H1 (cell line): ENCODE results near the gene TM9SF1. TPM values are rescaled to one million over a fixed set of nuclear protein-coding genes. Genes with fewer than 3 reads are reported as not detected.

ENCODE experiments used
- CTCF ChIA-PET: fragments of 300-600 bp; sonication (Branson Sonifier 250); formaldehyde crosslinking; loops from one replicate; lab custom pipeline; 2021; ENCODE audit not compliant: partially characterized antibody; lab: Charles Lee
- POLR2A ChIA-PET: fragments of 300-600 bp; sonication (Branson Sonifier 250); formaldehyde crosslinking; loops from one replicate; lab custom pipeline; 2021; ENCODE audit warnings: inconsistent platforms; ENCODE audit not compliant: partially characterized antibody; lab: Charles Lee
- DNase-seq, 2 experiments: peaks; one replicate each; pipeline versions ENCODE4 v3.0.0 to v3.0.0-alpha.2; 2010 to 2022; ENCODE audit warnings: low spot score in 2 of 2, low read depth in 1 of 2, mixed read lengths in 1 of 2
- FAIRE-seq: peaks from 2 replicates; lab custom pipeline; 2011; peaks lifted over from hg19 to GRCh38; lab: Jason Lieb, UNC
- H2AFZ ChIP-seq: 2 replicates; pipeline ENCODE4 v1.8.1; 2012; ENCODE audit warnings: low read length, inconsistent platforms
- H2AK5ac ChIP-seq: 2 replicates; pipeline ENCODE4 v1.6.1; 2013; ENCODE audit warnings: low read depth, low read length
- H2BK120ac ChIP-seq: replicated peaks from 2 replicates; pipeline ENCODE3; 2013; ENCODE audit warnings: low read depth, low read length, inconsistent platforms
- H2BK12ac ChIP-seq: 2 replicates; pipeline ENCODE4 v1.6.1; 2013; ENCODE audit warnings: low read depth, low read length
- H2BK15ac ChIP-seq: 2 replicates; pipeline ENCODE4 v1.6.1; 2013; ENCODE audit warnings: low read length
- H2BK20ac ChIP-seq: 2 replicates; pipeline ENCODE4 v1.6.1; 2013; ENCODE audit warnings: low read length
- H2BK5ac ChIP-seq: 2 replicates; pipeline ENCODE4 v1.6.1; 2013; ENCODE audit warnings: low read depth, low read length
- H3K14ac ChIP-seq: 2 replicates; pipeline ENCODE4 v1.6.1; 2013; ENCODE audit warnings: inconsistent platforms; ENCODE audit not compliant: insufficient read length
- H3K18ac ChIP-seq: 2 replicates; pipeline ENCODE4 v1.6.1; 2013; ENCODE audit warnings: low read length; ENCODE audit errors: extremely low read depth
- H3K23ac ChIP-seq: 2 replicates; pipeline ENCODE4 v1.6.1; 2013; ENCODE audit warnings: inconsistent platforms; ENCODE audit not compliant: insufficient read length
- H3K23me2 ChIP-seq: 2 replicates; pipeline ENCODE4 v1.6.1; 2013; ENCODE audit warnings: low read depth, low read length
- H3K27ac ChIP-seq: 2 replicates; pipeline ENCODE4 v1.6.1; 2011; ENCODE audit warnings: low read depth, low read length, inconsistent platforms
- H3K27me3 ChIP-seq, 4 experiments: replicated peaks in 1 of 4; 1 replicate in 1 of 4; 2 replicates in 3 of 4; pipeline versions ENCODE4 v1.6.1 to v1.8.1; 2011 to 2013; ENCODE audit warnings: low read length in 3 of 4, mild to moderate bottlenecking in 3 of 4, inconsistent platforms in 2 of 4, mixed read lengths in 2 of 4, moderate library complexity in 1 of 4; ENCODE audit not compliant: control insufficient read depth in 3 of 4, insufficient read depth in 3 of 4; ENCODE audit errors: extremely low read depth in 1 of 4
- H3K36me3 ChIP-seq, 4 experiments: 2 replicates each; pipeline versions ENCODE4 v1.6.1 to v1.8.1; 2011 to 2013; ENCODE audit warnings: mild to moderate bottlenecking in 4 of 4, low read length in 3 of 4, moderate library complexity in 2 of 4, control low read depth in 1 of 4, inconsistent platforms in 1 of 4; ENCODE audit not compliant: insufficient read depth in 4 of 4, control insufficient read depth in 2 of 4
- H3K4ac ChIP-seq: replicated peaks from 2 replicates; pipeline ENCODE3; 2013; ENCODE audit warnings: low read length, low read depth, mixed read lengths, inconsistent platforms; ENCODE audit not compliant: insufficient read length
- H3K4me1 ChIP-seq, 4 experiments: replicated peaks in 1 of 4; 1 replicate in 1 of 4; 2 replicates in 3 of 4; pipeline versions ENCODE4 v1.6.1 to v1.8.1; 2011 to 2013; ENCODE audit warnings: low read length in 3 of 4, inconsistent platforms in 2 of 4, mixed read lengths in 1 of 4; ENCODE audit not compliant: insufficient read depth in 4 of 4, control insufficient read depth in 3 of 4
- H3K4me2 ChIP-seq, 2 experiments: 2 replicates each; pipeline versions ENCODE4 v1.6.1 to v1.8.1; 2011 to 2013; ENCODE audit warnings: low read depth in 2 of 2, low read length in 2 of 2, control low read depth in 1 of 2, inconsistent platforms in 1 of 2, mild to moderate bottlenecking in 1 of 2; ENCODE audit not compliant: insufficient read depth in 1 of 2
- H3K4me3 ChIP-seq, 4 experiments: fragments of 200-600, 300-600 bp in 1 of 4; sonication (generic), shearing (Covaris generic), sonication (Bioruptor Twin) in 1 of 4; 2 replicates each; pipeline versions ENCODE4 v1.5.1 to v1.8.1; 2011 to 2016; ENCODE audit warnings: low read length in 4 of 4, low read depth in 3 of 4, control low read depth in 2 of 4, inconsistent platforms in 2 of 4, mild to moderate bottlenecking in 2 of 4, mixed read lengths in 1 of 4, moderate library complexity in 1 of 4; ENCODE audit not compliant: insufficient read depth in 2 of 4; ENCODE audit errors: extremely low read depth in 1 of 4
- H3K56ac ChIP-seq: replicated peaks from 2 replicates; pipeline ENCODE3; 2013; ENCODE audit warnings: low read depth, mild to moderate bottlenecking, mixed read lengths, low read length, inconsistent platforms; ENCODE audit not compliant: insufficient read length
- H3K79me1 ChIP-seq: 2 replicates; pipeline ENCODE4 v1.6.1; 2013; ENCODE audit warnings: low read depth, low read length, control low read depth
- H3K79me2 ChIP-seq, 2 experiments: 2 replicates each; pipeline versions ENCODE4 v1.6.1 to v1.8.1; 2012 to 2013; ENCODE audit warnings: low read length in 2 of 2, mild to moderate bottlenecking in 2 of 2, inconsistent platforms in 1 of 2; ENCODE audit not compliant: insufficient read depth in 2 of 2, control insufficient read depth in 1 of 2
- H3K9ac ChIP-seq, 4 experiments: replicated peaks in 1 of 4; 1 replicate in 1 of 4; 2 replicates in 3 of 4; pipeline versions ENCODE4 v1.6.1 to v1.8.1; 2011 to 2013; ENCODE audit warnings: low read depth in 3 of 4, low read length in 3 of 4, control low read depth in 2 of 4, mild to moderate bottlenecking in 2 of 4, moderate library complexity in 2 of 4, inconsistent platforms in 1 of 4; ENCODE audit errors: extremely low read depth in 1 of 4
- H3K9me3 ChIP-seq, 2 experiments: 2 replicates each; pipeline versions ENCODE4 v1.6.1 to v1.8.1; 2012 to 2013; ENCODE audit warnings: mild to moderate bottlenecking in 2 of 2, moderate library complexity in 2 of 2, control low read depth in 1 of 2, inconsistent platforms in 1 of 2, low read depth in 1 of 2, low read length in 1 of 2, mixed read lengths in 1 of 2; ENCODE audit not compliant: insufficient read depth in 2 of 2
- H4K20me1 ChIP-seq, 2 experiments: replicated peaks in 1 of 2; 2 replicates each; pipeline versions ENCODE3 to v1.8.1; 2011 to 2013; ENCODE audit warnings: inconsistent platforms in 2 of 2, low read length in 2 of 2, mild to moderate bottlenecking in 1 of 2; ENCODE audit not compliant: insufficient read depth in 2 of 2, control insufficient read depth in 1 of 2
- H4K5ac ChIP-seq: 2 replicates; pipeline ENCODE4 v1.6.1; 2013; ENCODE audit warnings: low read length, low read depth, mixed read lengths, inconsistent platforms; ENCODE audit not compliant: insufficient read length
- H4K8ac ChIP-seq: 2 replicates; pipeline ENCODE4 v1.8.0; 2013; ENCODE audit warnings: mild to moderate bottlenecking, moderate library complexity, low read length, inconsistent platforms; ENCODE audit not compliant: insufficient read depth; ENCODE audit errors: extremely low read depth
- H4K91ac ChIP-seq: replicated peaks from 2 replicates; pipeline ENCODE3; 2013; ENCODE audit warnings: low read length, mixed read lengths, inconsistent platforms; ENCODE audit not compliant: insufficient read length
- GTF2F1 ChIP-seq: IDR thresholded peaks from 2 replicates; pipeline ENCODE4 v1.6.1; 2012; ENCODE audit warnings: low read depth, low read length, improper control_type of control experiment, borderline replicate concordance
- JUND ChIP-seq: IDR thresholded peaks from 2 replicates; pipeline ENCODE4 v1.6.1; 2011; ENCODE audit warnings: mild to moderate bottlenecking, improper control_type of control experiment, low read length
- TAF1 ChIP-seq: IDR thresholded peaks from 2 replicates; pipeline ENCODE4 v1.6.1; 2011; ENCODE audit warnings: mild to moderate bottlenecking, low read depth, low read length
- TBP ChIP-seq: IDR thresholded peaks from 2 replicates; pipeline ENCODE4 v1.6.1; 2011; ENCODE audit warnings: low read depth, low read length, improper control_type of control experiment
- WGBS, 2 experiments: shearing (Covaris generic) in 1 of 2; methylation state at CpG; one replicate each; pipeline versions ENCODE4 v1.1.6 to v1.1.7; 2013 to 2015; ENCODE audit warnings: low lambda C conversion rate in 2 of 2, mixed read lengths in 2 of 2, inconsistent platforms in 1 of 2, low coverage in 1 of 2, missing lambda C conversion rate in 1 of 2; ENCODE audit not compliant: insufficient replicate concordance in 2 of 2, insufficient coverage in 1 of 2, insufficient read length in 1 of 2; ENCODE audit errors: extremely low coverage in 1 of 2, missing lambda C conversion rate in 1 of 2; 5-methylcytosine and 5-hydroxymethylcytosine counted together
- polyA plus RNA-seq, 7 experiments: library from polyadenylated mRNA; depleted of rRNA in 3 of 7; stranded (reverse) in 5 of 7; unstranded in 2 of 7; fragments of >200 nt in 5 of 7; fragments of 200-250 nt in 2 of 7; gene quantifications; 1 replicate in 5 of 7; 2 replicates in 1 of 7; 4 replicates in 1 of 7; pipeline versions ENCODE4 v1.2.1 to v1.2.3, GENCODE V29; 2011 to 2013; ENCODE audit warnings: missing spikeins in 2 of 7, mixed read lengths in 2 of 7
- total RNA-seq: library from RNA; stranded (reverse); fragmentation: NEBNext Ultra II Directional; extraction: Animal tissue kit (Norgen Biotek cat#: 25700); gene quantifications from 2 replicates; pipeline ENCODE4 v1.2.1, GENCODE V29; 2021
- TF ChIP-seq, protein P1 (sequence below): IDR thresholded peaks from 2 replicates; pipeline ENCODE4 v1.6.1; 2012; ENCODE audit warnings: inconsistent platforms

Gene TM9SF1
- total and polyA plus RNA-seq, 2 of the 8 experiments (the other 6 are each of a cell fraction or from before 2014, with no cell fraction given), result 22.2 to 29.2 TPM

- Histone ChIP-seq H2BK120ac (no peak overlapping the region), H3K4me1 (peaks cover 0 to 5% (median 2%) of the 10 kb centered on the region in 4 experiments; a peak in 4 of 7 replicates), H2BK15ac (0 out of 2 replicates have a peak overlapping the region, but pooled peaks have one; percentile 2), H3K56ac (no peak overlapping the region), H3K27ac (no peak overlapping the region), H2AFZ (no peak overlapping the region), H4K8ac (no peak overlapping the region), H4K20me1 (peaks cover 3 to 10% of the 10 kb centered on the region in 2 experiments), H3K9ac (peak overlapping the region in 1 of 4 experiments; percentile 15; a peak in 2 of 7 replicates), H3K79me2 (no peaks in the 10 kb centered on the region; a peak in 2 of 4 replicates), H4K5ac (peak overlapping the region; percentile 21), H3K27me3 (no peaks in the 10 kb centered on the region), H3K14ac (no peak overlapping the region), H3K4ac (no peak overlapping the region), H3K4me2 (peak overlapping the region; percentile 84 to 87), H3K4me3 (peak overlapping the region; percentile 80 to 97 (median 92); a peak in 6 of 8 replicates), H3K18ac (no peak overlapping the region), H2AK5ac (no peak overlapping the region), H3K79me1 (no peaks in the 10 kb centered on the region; the same call in 1 of the 2 replicates), H3K9me3 (no peaks in the 10 kb centered on the region), H4K91ac (no peak overlapping the region), H2BK12ac (peak overlapping the region; percentile 69; the same call in 1 of the 2 replicates), H2BK5ac (0 out of 2 replicates have a peak overlapping the region, but pooled peaks have one; percentile 26), H3K23ac (no peak overlapping the region), H2BK20ac (no peak overlapping the region), H3K23me2 (peaks cover 8% of the 10 kb centered on the region; the same call in 1 of the 2 replicates), H3K36me3 (peaks cover 11 to 25% (median 22%) of the 10 kb centered on the region in 4 experiments)
- FAIRE-seq, result no peak
- ChIA-PET CTCF (interaction anchor here (0.6 to 9.4 kb wide), 31 partner anchors 10 to 240 kb away, joined by 3 to 163 read pairs (median 6); partner anchors contain the start of genes CIDEB, DHRS1, GMPR2 and IRF9), POLR2A (interaction anchor here (0.6 to 3.7 kb wide), 20 partner anchors 9 to 192 kb away, joined by 3 to 50 read pairs (median 4); partner anchors contain the start of genes CIDEB, DHRS1, IRF9 and NOP9)
- TF ChIP-seq TAF1 (no peak), JUND (peak; percentile 39; the same call in 1 of the 2 replicates), GTF2F1 (no peak), TBP (no peak)
- TF ChIP-seq, protein P1, sequence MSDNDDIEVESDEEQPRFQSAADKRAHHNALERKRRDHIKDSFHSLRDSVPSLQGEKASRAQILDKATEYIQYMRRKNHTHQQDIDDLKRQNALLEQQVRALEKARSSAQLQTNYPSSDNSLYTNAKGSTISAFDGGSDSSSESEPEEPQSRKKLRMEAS, result no peak
- WGBS, 2 experiments, result 92% methylated on average over 8 of the region's 10 CpGs; no CpG with 5 or more reads in 1 of the 2 experiments
- DNase-seq, result no peak
These were observed 48.1 kb upstream of the TM9SF1 start for GRCh38 chr14:24243336-24243836.
